ENCODE results near the gene TNFAIP3. TPM values are rescaled to one million over a fixed set of nuclear protein-coding genes. Genes with fewer than 3 reads are reported as not detected.
"Not testable (repeated sequence)": the region's sequence is repeated elsewhere in the genome, so short reads cannot be mapped to it uniquely, and the experiment has no call there.

The TNFAIP3 gene
- total RNA-seq, 1 donor from 2014 or later = 3.6 TPM

DNA sequence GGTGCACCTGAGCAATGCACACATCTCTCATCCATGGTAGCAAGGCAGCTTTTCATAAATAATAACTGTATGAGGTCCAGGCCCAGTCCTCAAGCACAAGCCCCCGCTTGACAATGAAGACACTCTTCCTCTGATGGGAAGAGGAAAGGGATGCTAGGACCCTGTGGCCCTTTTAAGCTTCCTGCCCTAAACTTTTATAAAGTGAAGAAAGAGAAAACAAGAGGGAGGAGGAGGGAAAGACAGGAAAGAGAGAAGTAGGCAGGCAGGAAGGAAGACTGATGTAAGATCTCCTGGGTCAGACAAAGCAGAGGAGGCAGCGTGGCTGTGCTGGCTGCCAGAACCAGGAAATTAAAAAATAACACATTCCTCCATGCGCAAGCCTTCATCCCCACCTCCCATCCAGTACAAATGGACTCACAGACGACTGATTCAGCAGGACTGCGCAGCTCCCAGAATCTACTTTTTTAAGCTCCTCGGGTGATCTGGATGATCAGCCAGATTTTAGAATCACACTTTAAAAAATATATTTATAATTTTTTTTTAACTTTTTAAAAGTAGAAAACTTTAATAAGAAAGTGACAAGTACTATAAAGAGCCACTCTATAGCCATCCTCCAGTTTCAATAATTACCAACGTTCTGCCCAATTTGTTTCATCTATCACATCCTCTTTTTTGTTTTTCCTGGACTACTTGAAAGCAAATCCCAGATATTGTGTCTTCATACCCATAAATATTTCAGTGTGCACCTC lies 16.5 kb downstream of the TNFAIP3 start:
- peaks cover 2% of the 10 kb centered on the region for H3K27me3 Mint-ChIP-seq
- DNase-seq (ENCODE audit: low spot score, unreplicated experiment) = no peak
- H3K36me3 Mint-ChIP-seq (ENCODE audit: insufficient read depth) = peaks cover 5% of the 10 kb centered on the region
- H3K27ac Mint-ChIP-seq = no peak overlapping the region
- TF ChIP-seq CTCF (IDR thresholded peaks at IDR 0.05; ENCODE audit: unreplicated experiment) = no peak
- H3K4me1 Mint-ChIP-seq (ENCODE audit: low read depth) = no peaks in the 10 kb centered on the region
- peaks cover 15% of the 10 kb centered on the region for H3K9me3 Mint-ChIP-seq (ENCODE audit: low read depth)
- H3K4me3 Mint-ChIP-seq (ENCODE audit: low read depth) = no peak overlapping the region

GRCh38 chr6:137884149-137884909 lies 17.3 kb downstream of the TNFAIP3 start:
- Mint-ChIP-seq H3K27ac (no peak overlapping the region), H3K4me1 (ENCODE audit: low read depth) (no peaks in the 10 kb centered on the region), H3K36me3 (ENCODE audit: insufficient read depth) (peaks cover 3% of the 10 kb centered on the region), H3K9me3 (ENCODE audit: low read depth) (peaks cover 22% of the 10 kb centered on the region), H3K27me3 (peaks cover 2% of the 10 kb centered on the region), H3K4me3 (ENCODE audit: low read depth) (no peak overlapping the region)
- no peak for TF ChIP-seq CTCF (IDR thresholded peaks at IDR 0.05; ENCODE audit: unreplicated experiment)
- no peak for DNase-seq (ENCODE audit: low spot score, unreplicated experiment)

DNA sequence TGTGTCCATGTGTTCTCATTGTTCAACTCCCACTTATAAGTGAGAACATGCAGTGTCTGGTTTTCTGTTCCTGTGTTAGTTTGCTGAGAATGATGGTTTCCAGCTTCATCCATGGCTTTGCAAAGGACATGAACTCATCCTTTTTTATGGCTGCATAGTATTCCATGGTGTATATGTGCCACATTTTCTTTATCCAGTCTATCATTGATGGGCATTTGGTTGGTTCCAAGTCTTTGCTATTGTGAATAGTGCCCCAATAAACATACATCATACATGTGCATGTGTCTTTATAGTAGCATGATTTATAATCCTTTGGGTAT lies 17.8 kb downstream of the TNFAIP3 start:
- H3K4me1 Mint-ChIP-seq (ENCODE audit: low read depth); DNase-seq (ENCODE audit: low spot score, unreplicated experiment); H3K36me3 Mint-ChIP-seq (ENCODE audit: insufficient read depth); H3K27ac Mint-ChIP-seq; H3K27me3 Mint-ChIP-seq; H3K4me3 Mint-ChIP-seq (ENCODE audit: low read depth): not testable (repeated sequence)
- peaks cover 23% of the 10 kb centered on the region for H3K9me3 Mint-ChIP-seq (ENCODE audit: low read depth)

GRCh38 chr6:137886226-137886625 lies 19.2 kb downstream of the TNFAIP3 start:
- DNase-seq (ENCODE audit: low spot score, unreplicated experiment); H3K4me1 Mint-ChIP-seq (ENCODE audit: low read depth); H3K27ac Mint-ChIP-seq; H3K27me3 Mint-ChIP-seq; H3K36me3 Mint-ChIP-seq (ENCODE audit: insufficient read depth); H3K4me3 Mint-ChIP-seq (ENCODE audit: low read depth): not testable (repeated sequence)
- H3K9me3 Mint-ChIP-seq (ENCODE audit: low read depth) = peaks cover 26% of the 10 kb centered on the region

DNA sequence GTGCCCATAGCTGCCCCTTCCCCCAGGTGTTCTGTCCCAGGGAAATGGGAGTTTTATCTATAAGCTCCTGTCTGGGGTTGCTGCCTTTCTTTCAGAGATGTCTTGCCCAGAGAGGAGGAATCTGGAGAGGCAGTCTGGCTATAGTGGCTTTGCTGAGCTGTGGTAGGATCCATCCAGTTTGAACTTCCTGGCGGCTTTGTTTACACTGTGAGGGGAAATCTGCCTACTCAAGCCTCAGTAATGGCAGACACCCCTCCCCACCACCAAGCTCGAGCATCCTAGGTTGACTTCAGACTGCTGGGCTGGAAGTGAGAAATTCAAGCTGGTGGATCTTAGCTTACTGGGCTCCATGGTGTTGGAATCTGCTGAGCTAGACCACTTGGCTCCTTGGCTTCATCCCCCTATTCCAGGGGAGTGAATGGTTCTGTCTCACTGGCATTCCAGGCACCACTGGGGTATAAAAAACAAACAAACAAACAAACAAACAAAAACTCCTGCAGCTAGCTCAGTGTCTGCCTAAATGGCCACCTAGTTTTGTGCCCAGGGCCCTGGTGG lies 24.0 kb downstream of the TNFAIP3 start:
- H3K27ac Mint-ChIP-seq = no peak overlapping the region
- H3K4me1 Mint-ChIP-seq (ENCODE audit: low read depth) = no peaks in the 10 kb centered on the region
- H3K4me3 Mint-ChIP-seq (ENCODE audit: low read depth) = no peak overlapping the region
- H3K36me3 Mint-ChIP-seq (ENCODE audit: insufficient read depth) = peaks cover 2% of the 10 kb centered on the region
- no peak for TF ChIP-seq CTCF (IDR thresholded peaks at IDR 0.05; ENCODE audit: unreplicated experiment)
- no peak for DNase-seq (ENCODE audit: low spot score, unreplicated experiment)
- peaks cover 4% of the 10 kb centered on the region for H3K27me3 Mint-ChIP-seq
- peaks cover 29% of the 10 kb centered on the region for H3K9me3 Mint-ChIP-seq (ENCODE audit: low read depth)

GRCh38 chr6:137892271-137892708 lies 25.2 kb downstream of the TNFAIP3 start:
- H3K27me3 Mint-ChIP-seq = peaks cover 4% of the 10 kb centered on the region

More at GRCh38 chr6:137892271-137892708, 25.2 kb downstream of the TNFAIP3 start:
- Mint-ChIP-seq H3K4me1 (ENCODE audit: low read depth) (no peaks in the 10 kb centered on the region), H3K9me3 (ENCODE audit: low read depth) (peaks cover 20% of the 10 kb centered on the region), H3K36me3 (ENCODE audit: insufficient read depth) (peaks cover 2% of the 10 kb centered on the region), H3K4me3 (ENCODE audit: low read depth) (no peak overlapping the region), H3K27ac (no peak overlapping the region)
- TF ChIP-seq CTCF (IDR thresholded peaks at IDR 0.05; ENCODE audit: unreplicated experiment) = no peak
- DNase-seq (ENCODE audit: low spot score, unreplicated experiment) = no peak
